ENCODE measurements around the gene HDAC7.

DNA sequence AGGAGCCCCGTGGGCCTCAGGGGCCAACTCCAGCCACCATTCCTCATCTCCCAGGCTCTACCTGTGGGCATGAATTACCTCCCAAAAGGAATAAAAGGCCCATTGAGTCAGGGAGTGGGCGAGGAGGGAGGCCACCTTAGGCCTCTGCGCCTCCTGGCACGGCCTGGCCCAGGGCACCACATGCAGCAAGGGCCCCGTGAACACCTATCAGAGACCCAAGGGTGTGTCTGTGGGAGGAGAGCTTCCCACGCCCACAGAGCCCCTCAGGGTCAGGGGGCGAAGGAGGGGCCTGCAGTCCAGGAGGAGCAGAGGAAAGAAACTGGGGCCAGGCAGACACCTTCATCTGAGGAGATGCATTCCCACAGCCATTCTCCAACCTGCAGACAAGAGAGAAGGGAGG is 73.2 kb downstream of the HDAC7 start:
- TF ChIP-seq GATA2 (IDR thresholded peaks at IDR 0.05; ENCODE audit: low read depth, low read length) (no peak), GATA3 (IDR thresholded peaks at IDR 0.05; ENCODE audit: low read depth, low read length) (no peak)
